Skeletal muscle cell (primary cell): ENCODE measurements around the gene SLC22A23.
"Not testable (repeated sequence)": the region's sequence is repeated elsewhere in the genome, so short reads cannot be mapped to it uniquely, and the experiment has no call there.

ENCODE experiments used
- DNase-seq: peaks from one replicate; pipeline ENCODE4 v3.0.0-alpha.2; 2010; ENCODE audit warnings: low read depth
- H3K4me3 ChIP-seq: 2 replicates; pipeline ENCODE4 v1.5.1; 2011; ENCODE audit warnings: low read depth, mild to moderate bottlenecking, control low read depth, low read length, moderate library complexity

SLC22A23 gene

DNA sequence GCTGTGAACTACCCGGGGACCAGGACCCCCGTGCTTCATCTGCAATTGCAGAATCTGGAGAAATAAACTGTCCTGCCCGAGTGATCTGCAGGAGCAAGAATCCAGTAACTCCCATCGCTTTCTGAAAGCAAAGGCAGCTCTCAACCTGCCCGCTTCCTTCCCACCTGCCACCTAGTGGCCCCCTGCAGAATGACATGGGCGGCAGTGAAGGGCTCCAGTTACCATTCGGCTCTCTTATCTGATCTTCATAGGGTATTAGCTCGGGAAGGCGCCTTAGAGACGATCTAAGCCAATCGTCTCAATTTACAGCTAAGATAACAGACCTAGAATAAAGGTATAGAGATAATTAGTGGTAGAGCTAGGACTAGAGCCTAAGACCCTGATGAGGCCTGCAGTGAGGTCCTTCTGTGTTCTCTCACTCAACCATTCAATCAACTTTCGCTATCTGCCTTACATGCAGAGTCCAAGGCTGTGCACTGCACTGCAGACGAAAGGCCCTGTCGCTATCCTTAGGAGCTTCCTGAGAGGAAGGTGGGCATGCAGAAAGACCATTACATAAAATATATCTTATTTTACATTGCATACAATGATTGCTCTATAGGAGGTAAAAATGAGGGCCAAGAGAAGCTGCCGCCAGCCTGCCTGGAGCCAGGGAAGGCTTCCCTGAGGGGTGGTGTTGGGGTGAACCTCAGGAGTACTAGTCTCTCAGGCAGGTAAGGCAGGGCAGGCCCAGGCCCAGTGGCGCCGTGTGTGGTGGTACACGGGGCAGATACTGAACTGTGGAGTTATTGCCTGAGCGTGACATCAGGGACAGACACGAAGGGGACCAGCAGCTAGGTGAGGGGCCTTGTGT is 205.2 kb downstream of the SLC22A23 start:
- H3K4me3 ChIP-seq = no peak overlapping the region
- peak; percentile 40 for DNase-seq

DNA sequence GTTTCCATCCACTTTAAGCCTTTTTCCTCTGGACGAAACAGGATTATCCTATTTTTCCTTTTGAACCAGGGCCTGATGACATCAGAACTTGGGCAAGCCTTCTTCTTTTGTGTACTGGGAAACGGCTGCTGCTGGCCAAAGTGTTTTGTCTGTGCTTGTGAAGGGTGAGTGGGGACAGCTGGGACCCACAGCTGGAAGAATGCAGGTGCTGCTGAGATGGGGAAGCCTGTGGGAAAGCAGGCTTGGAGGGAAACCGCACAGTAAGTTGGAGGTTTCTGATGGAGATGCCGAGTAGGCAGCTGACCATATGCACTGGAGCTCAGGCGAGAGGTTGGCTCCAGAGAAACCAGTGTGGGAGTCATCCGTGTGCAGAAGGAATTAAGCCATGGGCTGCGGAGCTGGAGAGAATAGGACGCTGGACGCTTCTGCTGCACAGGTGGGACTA is 206.6 kb downstream of the SLC22A23 start:
- no peak for DNase-seq
- H3K4me3 ChIP-seq = no peak overlapping the region

- H3K4me3 ChIP-seq = no peak overlapping the region
- no peak for DNase-seq
Measured at GRCh38 chr6:3249821-3250220, 207.0 kb downstream of the SLC22A23 start.

DNA sequence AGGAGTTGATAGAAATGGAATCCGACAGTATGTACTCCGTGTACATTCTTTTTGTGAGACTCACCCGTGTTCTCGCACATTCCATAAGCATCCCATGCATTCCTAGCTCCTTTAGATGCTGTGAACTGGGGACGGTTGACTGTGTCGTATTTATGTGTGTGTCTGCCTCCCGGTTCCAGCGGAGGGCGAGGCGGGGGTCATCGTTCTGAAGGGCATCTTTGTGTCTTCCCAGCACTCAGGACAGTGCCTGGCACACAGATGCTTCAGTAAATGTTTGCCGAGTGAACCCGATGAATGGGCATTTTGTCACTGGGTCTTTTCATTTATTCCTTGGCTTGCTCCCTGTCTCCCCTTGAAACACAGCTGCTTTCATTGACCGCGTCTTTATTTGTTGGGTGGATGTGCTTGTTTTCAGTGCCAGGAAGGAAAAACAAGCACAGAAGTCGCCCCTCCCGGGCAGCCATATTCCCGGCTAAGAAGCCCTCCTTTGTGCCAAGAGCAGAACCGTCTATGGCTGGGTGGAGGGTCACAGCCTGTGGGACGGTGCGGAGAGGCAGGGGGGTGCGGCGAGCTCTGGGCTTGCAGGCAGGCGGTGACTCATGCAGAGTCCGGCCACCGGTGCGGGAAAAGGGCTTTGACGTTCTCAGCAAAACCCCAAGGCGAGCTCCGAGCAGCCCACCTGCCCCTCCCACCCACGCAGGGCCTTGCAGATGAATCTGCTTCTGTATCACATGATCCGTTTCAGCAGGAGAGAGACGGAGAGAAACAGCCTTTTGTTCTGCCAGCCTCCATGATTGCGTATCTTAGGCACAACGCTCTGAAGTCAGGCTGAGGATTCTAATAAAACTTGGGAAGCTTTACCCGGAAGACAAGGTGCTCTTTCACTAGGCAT is 209.3 kb downstream of the SLC22A23 start:
- DNase-seq = peak; percentile 89
- peak overlapping the region; percentile 36 for H3K4me3 ChIP-seq

GRCh38 chr6:3245216-3245615 is 211.6 kb downstream of the SLC22A23 start:
- H3K4me3 ChIP-seq = no peak overlapping the region
- DNase-seq = no peak

DNA sequence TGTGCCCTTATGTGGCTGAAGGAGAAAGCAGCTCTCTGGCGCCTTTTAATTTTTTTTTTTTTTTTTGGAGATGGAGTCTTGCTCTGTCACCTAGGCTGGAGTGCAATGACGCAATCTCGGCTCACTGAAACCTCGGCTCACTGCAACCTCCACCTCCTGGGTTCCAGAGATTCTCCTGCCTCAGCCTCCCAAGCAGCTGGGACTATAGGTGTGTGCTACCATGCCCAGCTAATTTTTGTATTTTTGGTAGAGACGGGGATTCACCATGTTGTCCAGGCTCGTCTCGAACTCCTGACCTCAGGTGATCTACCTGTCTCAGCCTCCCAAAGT is 212.1 kb downstream of the SLC22A23 start:
- H3K4me3 ChIP-seq, DNase-seq: not testable (repeated sequence)

DNA sequence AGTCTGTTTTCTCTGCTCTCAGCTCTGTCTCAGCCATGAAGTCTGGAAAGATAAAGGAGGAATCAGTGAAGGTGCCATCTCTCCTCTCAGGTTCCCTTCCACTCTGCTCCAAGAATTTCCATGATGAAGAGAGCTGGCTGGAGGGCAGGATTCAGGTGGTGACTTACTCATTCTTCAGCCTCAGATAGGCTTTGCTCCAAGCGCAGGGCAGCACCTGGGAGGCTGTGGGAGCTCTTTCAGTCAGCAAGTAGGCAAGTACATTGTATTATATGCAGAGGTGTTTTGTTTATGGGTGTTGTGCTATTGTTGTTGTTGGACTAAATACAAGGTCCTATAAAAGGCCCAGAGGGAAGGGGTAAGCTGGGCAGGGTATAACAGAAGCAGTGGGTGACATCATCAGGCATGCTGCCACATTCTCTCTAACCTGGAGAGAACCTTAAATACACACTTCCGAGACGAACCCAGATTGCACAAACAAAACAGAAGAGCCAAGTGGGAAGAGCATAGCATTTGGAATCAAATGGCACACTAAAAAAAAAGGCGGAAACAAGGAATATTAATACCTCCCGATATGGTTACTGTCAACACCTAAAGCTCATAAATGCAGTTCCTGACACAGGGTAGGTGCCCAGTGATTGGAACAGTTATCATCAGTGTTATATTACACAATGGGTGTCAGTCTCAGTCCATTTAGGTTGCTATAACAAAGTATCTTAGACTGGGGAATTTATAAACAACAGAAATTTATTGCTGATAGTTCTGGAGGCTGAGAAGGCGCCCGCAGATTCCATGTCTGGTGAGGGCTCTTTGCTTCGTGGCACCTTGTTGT is 212.6 kb downstream of the SLC22A23 start:
- DNase-seq = no peak
- no peak overlapping the region for H3K4me3 ChIP-seq

DNA sequence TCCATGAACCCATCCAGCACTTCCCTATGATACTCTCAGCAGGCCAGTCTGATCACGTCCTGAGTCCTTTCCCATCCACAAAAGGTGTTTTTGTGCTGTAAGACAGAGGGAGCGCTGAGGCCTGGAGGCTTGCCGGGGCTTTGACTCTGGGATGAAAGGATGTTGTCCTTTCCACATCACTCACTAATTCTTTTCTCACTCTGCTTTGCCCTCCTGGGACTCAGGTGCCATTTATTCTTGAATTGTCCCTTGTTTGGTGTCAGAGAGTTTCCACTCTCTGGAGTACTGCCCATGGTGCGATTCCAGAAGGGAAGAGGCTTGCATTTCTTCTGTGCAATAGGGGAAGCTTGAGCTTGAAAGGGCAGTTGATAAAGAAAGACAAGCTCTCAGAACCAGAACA is 214.1 kb downstream of the SLC22A23 start:
- DNase-seq = no peak
- no peak overlapping the region for H3K4me3 ChIP-seq

DNA sequence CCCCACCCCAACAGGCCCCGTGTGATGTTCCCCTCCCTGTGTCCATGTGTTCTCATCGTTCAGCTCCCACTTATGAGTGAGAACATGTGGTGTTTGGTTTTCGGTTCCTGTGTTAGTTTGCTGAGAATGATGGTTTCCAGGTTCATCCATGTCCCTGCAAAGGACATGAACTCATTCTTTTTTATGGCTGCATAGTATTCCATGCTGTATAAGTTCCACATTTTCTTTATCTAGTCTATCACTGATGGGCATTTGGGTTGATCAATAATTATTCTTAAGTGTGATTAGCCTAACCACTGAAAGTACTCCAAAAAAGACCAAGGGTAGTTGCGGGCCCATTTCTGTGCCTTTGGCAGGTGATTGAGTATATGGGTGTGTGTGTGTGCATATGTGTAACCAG is 215.1 kb downstream of the SLC22A23 start:
- H3K4me3 ChIP-seq, DNase-seq: not testable (repeated sequence)

DNA sequence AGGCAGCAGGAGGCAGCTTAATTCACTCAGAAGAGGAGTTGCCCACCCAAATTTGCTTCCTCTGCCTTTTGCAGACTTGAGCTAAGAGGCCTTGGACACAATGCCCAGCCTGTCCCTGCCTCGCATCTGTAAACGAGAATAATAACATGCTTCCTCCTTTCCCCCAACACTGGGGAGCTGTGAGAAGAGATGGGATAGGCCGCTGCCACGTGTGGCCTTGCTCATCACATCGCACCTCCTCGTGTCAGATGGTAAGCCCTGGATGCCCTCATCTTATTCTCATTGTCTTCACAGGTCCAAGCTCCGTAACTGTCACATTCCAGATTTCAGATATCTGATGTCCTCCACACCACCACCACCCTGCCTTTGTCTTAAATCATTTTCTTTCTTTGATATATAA is 216.3 kb downstream of the SLC22A23 start:
- DNase-seq = no peak
- H3K4me3 ChIP-seq = no peak overlapping the region

DNA sequence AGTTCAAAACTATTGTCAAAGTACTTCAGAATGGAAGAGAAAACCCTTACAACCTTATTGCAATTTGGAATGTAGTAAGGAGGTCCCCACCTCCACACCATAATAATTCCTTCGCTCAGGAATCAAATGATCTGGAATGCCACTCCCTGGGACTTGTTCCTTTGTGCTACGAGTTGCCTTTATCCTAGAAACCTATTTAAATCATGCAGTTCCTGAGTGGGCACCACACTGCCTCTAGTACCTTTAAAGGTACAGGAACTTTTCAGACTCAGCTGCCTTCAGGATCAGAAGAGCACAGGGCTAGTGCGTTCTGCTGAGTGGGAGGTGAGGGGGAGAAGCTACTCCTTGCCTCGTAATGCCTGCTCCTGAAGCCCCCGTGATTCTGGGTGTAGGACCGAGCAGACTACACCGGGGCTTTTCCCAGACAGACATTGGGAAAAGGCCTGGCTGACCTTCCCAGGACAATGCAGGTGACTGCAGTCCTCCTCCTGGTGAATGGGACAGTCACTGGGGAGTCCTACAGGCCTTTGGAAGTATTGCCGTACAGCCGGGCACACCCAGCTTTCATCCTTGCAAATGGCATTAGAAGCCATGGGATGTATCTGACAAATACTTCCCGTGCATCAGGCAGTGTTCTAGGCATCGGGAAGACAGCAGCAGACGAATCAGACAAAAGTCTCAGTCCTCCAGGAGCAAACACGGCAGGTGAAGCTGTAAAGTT is 217.6 kb downstream of the SLC22A23 start:
- no peak for DNase-seq

GRCh38 chr6:3237761-3238662 is 218.8 kb downstream of the SLC22A23 start:
- no peak overlapping the region for H3K4me3 ChIP-seq
- DNase-seq = peak; percentile 26

More for the DNA sequence above, 217.6 kb downstream of the SLC22A23 start:
- no peak overlapping the region for H3K4me3 ChIP-seq

DNA sequence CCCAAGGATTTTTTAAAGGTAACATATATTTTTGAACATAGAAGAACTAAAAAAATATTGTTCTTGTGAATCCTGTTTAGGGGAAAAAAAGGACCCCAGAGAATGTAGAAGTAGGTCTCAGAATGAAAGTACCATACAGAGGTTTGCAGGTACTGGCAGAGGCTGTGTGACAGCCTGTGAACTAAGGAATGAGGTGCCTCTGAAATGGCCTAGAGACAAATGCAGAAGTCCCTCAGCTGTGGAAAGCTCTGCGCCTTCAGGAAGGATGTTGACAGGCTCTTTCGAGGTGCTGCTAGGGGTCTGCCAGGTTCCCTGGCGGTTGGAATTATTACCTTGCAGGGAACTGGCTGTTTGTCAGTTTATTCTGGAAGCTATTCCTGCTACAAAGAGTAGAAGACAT is 220.8 kb downstream of the SLC22A23 start:
- H3K4me3 ChIP-seq = no peak overlapping the region
- no peak for DNase-seq

GRCh38 chr6:3235486-3235885 is 221.4 kb downstream of the SLC22A23 start:
- H3K4me3 ChIP-seq = no peak overlapping the region
- DNase-seq = no peak

DNA sequence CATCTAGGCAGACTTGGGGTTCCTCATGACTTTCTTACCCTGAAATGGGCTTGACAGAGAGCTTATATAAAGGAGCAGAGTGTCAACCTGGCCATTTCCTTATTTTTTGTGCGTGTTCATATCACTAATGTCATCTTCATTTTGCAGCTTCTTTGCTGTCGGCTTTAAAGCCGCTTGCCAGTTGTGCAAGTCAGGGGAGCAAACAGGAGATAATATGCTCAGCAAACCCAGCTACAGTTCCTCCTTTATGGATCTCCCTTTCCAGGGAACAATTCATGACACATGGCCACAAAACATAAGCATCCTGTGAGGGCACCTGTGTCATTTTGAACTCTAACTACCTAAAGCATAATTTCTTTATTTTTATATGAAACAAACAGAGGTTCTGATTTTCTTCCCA is 222.9 kb downstream of the SLC22A23 start:
- H3K4me3 ChIP-seq = no peak overlapping the region
- DNase-seq = no peak

GRCh38 chr6:3233321-3233720 is 223.5 kb downstream of the SLC22A23 start:
- DNase-seq = no peak
- H3K4me3 ChIP-seq = no peak overlapping the region

- DNase-seq = no peak
- H3K4me3 ChIP-seq = peak overlapping the region; percentile 59
Measured at GRCh38 chr6:3232017-3232945, 224.6 kb downstream of the SLC22A23 start.
